Fibroblast of the aortic adventitia (primary cell): Measurements from ENCODE around the gene PSTPIP1. TPM values are rescaled to one million over a fixed set of nuclear protein-coding genes. Genes with fewer than 3 reads are reported as not detected.

Experiments used
- DNase-seq: peaks from one replicate; pipeline ENCODE4 v3.0.0-alpha.2; 2010; ENCODE audit warnings: low read depth
- H3K4me3 ChIP-seq: 2 replicates; pipeline ENCODE4 v1.5.1; 2011; ENCODE audit warnings: low read depth, mild to moderate bottlenecking, control low read depth, low read length, moderate library complexity
- total RNA-seq: library from RNA; depleted of rRNA; stranded (reverse); fragments of >200 nt; gene quantifications from 2 replicates; pipeline ENCODE4 v1.2.3, GENCODE V29; 2012; ENCODE audit warnings: low replicate concordance
- TF ChIP-seq, protein P1 (sequence below): IDR thresholded peaks from 2 replicates; pipeline ENCODE4 v1.5.1; 2011; ENCODE audit warnings: mild to moderate bottlenecking, low read length, control low read depth, inconsistent platforms; ENCODE audit not compliant: insufficient read depth

The PSTPIP1 gene
- total RNA-seq, 1 donor = 0.18 TPM

DNA sequence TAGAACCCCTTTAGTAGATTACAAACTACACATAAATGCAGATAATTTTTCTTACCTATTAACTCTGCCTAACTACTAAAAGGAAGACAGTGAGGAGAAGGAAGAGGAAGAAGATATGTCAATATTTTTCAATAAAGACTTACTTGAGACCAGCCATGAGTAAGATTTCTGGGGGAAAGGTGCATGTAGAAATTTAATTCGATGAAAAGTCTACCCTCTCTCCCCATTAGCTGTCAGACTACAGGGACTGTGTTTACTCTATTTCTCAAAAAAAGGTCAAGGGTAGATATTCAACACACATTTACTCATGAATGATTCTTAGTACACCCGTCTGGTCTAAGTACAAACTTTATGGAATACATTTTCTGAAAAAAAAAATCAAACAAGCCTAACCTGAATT, 69.1 kb downstream of the PSTPIP1 start:
- TF ChIP-seq, protein P1, sequence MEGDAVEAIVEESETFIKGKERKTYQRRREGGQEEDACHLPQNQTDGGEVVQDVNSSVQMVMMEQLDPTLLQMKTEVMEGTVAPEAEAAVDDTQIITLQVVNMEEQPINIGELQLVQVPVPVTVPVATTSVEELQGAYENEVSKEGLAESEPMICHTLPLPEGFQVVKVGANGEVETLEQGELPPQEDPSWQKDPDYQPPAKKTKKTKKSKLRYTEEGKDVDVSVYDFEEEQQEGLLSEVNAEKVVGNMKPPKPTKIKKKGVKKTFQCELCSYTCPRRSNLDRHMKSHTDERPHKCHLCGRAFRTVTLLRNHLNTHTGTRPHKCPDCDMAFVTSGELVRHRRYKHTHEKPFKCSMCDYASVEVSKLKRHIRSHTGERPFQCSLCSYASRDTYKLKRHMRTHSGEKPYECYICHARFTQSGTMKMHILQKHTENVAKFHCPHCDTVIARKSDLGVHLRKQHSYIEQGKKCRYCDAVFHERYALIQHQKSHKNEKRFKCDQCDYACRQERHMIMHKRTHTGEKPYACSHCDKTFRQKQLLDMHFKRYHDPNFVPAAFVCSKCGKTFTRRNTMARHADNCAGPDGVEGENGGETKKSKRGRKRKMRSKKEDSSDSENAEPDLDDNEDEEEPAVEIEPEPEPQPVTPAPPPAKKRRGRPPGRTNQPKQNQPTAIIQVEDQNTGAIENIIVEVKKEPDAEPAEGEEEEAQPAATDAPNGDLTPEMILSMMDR = no peak

DNA sequence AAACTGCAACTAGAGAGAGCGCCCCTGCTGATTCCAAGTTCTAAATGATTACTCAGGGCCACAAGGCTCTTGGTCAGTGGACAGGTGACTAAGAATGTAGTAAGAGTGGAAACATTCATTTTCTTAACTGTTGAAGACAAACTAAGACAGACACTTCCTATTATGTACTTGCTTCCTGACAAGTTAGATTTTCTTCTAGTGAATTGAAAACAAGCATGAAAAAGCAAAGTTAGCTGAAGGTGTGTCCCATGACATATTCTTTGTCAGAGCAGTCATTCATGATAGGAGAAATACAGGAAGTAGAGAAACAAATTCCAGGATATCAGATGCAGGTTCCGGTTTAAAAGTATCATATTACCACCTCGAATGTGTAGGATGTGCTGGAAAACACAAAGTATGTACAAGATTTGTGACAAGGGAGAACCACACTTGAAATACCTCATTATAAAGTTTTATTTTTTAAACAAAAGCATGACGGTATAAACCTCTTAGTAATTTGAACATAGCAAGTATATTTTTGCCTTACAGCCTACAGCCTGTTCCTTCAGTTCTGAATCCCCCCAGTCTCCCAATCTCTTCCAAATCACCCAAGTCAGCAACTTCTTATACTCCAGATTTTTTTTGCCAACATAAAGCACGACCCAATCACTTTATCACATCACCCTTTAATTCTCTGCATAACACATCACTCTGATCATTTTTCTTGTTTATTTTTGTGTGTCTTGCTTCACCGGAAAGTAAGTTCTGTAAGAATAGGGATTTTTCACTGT, 69.8 kb downstream of the PSTPIP1 start:
- TF ChIP-seq, protein P1 = no peak
- DNase-seq = no peak

More for the DNA sequence above, 69.1 kb downstream of the PSTPIP1 start:
- no peak overlapping the region for H3K4me3 ChIP-seq
- no peak for DNase-seq

DNA sequence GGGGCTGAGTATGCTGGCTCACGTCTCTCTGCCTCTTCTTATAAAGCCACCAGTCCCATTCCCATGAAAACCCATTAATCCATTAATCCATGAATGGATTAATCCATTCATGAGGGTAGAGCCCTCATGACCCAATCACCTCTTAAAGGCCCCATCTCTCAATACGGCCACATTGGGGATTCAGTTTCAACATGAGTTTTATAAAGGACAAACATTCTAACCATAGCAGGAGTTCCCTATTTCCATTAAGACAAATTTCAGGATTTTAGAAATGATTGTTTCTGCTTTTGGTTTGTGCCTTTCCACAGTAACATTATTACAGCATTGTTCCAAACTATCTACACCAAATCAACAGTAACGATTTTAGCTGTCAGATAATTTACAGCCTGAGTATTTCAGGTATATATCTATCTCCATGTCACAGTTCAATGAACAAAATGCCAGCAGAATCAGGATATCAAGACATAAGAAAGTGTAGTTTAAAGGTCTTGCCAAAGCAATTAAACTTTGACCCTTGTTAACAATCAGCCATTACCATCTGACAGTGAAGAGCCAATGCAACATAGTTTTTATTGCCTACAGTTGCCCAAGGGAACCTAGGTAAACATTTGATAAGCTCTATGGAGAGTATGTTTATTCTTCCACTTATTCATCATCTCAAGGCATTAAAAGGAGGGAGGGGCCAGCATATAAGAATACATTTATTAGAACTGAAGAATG, 72.2 kb downstream of the PSTPIP1 start:
- TF ChIP-seq, protein P1 = no peak
- DNase-seq = no peak
- H3K4me3 ChIP-seq = no peak overlapping the region

More for the DNA sequence above, 69.8 kb downstream of the PSTPIP1 start:
- no peak overlapping the region for H3K4me3 ChIP-seq

DNA sequence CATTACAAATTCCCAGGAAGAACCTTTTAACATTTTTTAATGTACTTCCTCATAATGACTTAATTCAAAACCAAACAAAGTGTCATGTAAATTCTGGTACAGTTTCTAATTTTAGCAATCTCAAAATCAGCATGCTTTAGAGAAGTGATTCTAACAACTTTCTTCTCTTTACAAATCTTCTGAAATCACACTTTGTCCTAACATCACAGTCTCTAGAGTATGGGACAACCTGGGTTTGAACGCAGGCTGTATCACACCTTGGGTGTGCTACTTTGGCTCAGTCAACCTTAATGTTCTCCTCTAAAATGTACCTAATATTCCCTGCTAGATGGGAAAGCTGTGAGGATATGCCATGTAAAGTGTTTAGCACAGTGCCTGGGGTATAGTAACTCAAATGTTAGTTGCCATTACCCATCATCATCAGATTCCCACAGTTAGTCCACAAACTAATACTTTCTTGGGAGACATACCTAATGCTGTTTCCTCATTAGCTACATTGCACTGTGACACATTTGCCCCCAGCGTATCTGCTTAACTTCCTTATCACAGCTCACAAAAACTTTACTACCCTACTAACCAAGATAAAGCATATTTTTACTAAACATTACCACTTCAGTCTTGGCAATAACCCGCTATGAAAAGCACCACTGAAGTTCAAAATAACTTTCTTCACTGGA, 72.9 kb downstream of the PSTPIP1 start:
- H3K4me3 ChIP-seq = no peak overlapping the region
- TF ChIP-seq, protein P1 = no peak
- DNase-seq = no peak

DNA sequence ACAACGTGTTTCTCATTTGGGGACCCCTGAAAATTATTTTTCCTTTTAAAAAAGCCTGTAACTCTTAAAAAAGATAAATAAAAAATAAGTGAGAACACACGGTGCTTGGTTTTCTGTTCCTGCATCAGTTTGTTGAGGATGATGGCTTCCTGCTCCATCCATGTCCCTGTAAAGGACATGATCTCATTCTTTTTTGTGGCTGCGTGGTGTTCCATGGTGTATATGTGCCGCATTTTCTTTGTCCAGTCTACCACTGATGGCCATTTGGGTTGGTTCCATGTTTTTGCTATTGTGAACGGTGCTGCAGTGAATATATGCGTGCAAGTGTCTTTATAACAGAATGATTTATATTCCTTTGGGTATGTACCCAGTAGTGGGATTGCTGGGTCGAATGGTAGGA, 73.7 kb downstream of the PSTPIP1 start:
- no peak for DNase-seq
- TF ChIP-seq, protein P1 = no peak
- no peak overlapping the region for H3K4me3 ChIP-seq

DNA sequence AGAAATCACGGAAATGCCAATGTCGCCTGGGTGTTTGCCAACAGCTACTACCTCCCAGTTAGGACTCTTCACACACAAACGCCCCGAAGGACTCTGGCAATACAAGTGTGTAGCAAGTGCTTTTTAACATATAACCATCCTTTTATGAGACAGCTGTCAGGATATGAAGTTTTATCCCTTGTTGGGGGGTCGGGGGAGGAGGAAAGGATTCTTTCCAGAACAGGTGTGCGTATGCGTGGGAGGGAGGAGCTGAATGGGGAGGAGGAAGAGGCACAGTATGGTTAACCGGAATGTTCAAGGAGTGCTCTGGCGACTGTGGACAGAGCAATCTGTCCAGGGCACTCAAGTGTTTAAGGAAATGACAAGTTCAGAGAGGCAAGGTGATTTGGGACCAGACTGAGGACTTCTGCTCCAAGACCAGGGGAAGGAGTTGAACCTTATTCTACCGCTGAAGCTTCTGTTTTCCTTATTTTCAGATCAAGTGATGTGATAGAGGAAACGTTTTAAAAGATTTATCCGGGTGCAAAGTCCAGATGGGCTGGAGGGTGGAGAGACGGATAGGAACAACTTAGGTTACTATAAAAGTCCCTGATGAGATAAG, 74.7 kb downstream of the PSTPIP1 start:
- H3K4me3 ChIP-seq = peak overlapping the region; percentile 76
- DNase-seq = no peak
- TF ChIP-seq, protein P1 = no peak
